ENCODE data around the gene KIAA1191. TPM values are rescaled to one million over a fixed set of nuclear protein-coding genes. Genes with fewer than 3 reads are reported as not detected.
A peak's percentile ranks its signal among the peaks of the same experiment; 100 is the strongest.

Gene KIAA1191
- total and polyA plus RNA-seq, 9 of the 15 experiments (the other 6 are each of a cell fraction or from before 2014, with no cell fraction given): 31.0 to 80.2 (median 45.7) TPM

DNA sequence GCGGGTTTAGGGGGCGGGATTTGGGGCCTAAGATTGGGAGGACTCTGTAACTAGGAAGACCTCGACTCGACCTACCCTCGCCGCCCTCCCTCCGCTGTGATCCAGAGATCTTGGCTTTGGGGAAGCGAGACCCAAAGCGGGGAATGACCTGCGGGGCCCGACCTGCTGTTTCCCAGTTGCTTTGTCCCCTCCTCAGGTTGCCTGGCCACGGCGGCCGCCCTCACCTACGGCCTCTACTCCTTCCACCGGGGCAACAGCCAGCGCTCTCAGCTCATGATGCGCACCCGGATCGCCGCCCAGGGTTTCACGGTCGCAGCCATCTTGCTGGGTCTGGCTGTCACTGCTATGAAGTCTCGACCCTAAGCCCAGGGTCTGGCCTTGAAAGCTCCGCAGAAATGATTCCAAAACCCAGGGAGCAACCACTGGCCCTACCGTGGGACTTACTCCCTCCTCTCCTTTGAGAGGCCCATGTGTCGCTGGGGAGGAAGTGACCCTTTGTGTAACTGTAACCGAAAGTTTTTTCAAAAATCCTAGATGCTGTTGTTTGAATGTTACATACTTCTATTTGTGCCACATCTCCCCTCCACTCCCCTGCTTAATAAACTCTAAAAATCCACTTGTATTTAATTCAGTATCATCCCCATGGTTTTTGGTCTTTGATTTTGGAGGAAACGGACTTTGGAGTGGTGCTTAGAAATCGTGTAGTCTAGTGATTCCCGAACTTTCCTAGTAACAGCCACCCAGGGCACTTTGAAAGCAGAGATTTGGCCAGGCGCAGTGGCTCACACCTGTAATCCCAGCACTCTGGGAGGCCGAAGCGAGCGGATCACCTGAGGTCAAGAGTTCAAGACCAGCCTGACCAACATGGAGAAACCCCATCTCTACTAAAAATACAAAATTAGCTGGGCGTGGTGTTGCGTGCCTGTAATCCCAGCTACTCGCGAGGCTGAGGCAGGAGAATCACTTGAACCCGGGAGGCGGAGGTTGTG lies 27.9 kb upstream of the KIAA1191 start (continued):
- TF ChIP-seq ZNF311 (CRISPR knock-in tag; IDR thresholded peaks at IDR 0.05): no peak
- no peak for TF ChIP-seq ZNF253 (CRISPR knock-in tag; conservative IDR thresholded peaks at IDR 0.05)
- no peak for TF ChIP-seq HDAC2 (IDR thresholded peaks at IDR 0.05)
- no peak; the same call in 1 of the 2 replicates for TF ChIP-seq ZNF644 (tag; IDR thresholded peaks at IDR 0.05; ENCODE audit: low read depth)
- no peak for TF ChIP-seq PYGO2 (tag; IDR thresholded peaks at IDR 0.05)
- TF ChIP-seq ZNF444 (CRISPR knock-in tag; IDR thresholded peaks at IDR 0.05): no peak
- no peak for TF ChIP-seq ZZZ3 (IDR thresholded peaks at IDR 0.05)
- TF ChIP-seq CEBPG (CRISPR knock-in tag; IDR thresholded peaks at IDR 0.05): no peak
- TF ChIP-seq CEBPG (tag; conservative IDR thresholded peaks at IDR 0.05 in 1 of 2, IDR thresholded peaks at IDR 0.05 in 1 of 2): no peak
- TF ChIP-seq POLR2B (IDR thresholded peaks at IDR 0.05; ENCODE audit: low read depth, partially characterized antibody): peak; percentile 77
- TF ChIP-seq SRSF1 (IDR thresholded peaks at IDR 0.05; ENCODE audit: low read depth, low read length): no peak
- TF ChIP-seq, protein P1, sequence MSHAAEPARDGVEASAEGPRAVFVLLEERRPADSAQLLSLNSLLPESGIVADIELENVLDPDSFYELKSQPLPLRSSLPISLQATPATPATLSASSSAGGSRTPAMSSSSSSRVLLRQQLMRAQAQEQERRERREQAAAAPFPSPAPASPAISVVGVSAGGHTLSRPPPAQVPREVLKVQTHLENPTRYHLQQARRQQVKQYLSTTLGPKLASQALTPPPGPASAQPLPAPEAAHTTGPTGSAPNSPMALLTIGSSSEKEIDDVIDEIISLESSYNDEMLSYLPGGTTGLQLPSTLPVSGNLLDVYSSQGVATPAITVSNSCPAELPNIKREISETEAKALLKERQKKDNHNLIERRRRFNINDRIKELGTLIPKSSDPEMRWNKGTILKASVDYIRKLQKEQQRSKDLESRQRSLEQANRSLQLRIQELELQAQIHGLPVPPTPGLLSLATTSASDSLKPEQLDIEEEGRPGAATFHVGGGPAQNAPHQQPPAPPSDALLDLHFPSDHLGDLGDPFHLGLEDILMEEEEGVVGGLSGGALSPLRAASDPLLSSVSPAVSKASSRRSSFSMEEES (CRISPR knock-in tag; IDR thresholded peaks at IDR 0.05): no peak
- no peak for TF ChIP-seq U2AF2 (optimal IDR thresholded peaks at IDR 0.05; ENCODE audit: low read depth, low read length)
- no peak for TF ChIP-seq SNAPC5 (CRISPR knock-in tag; IDR thresholded peaks at IDR 0.05)
- TF ChIP-seq NFATC3 (IDR thresholded peaks at IDR 0.05): no peak
- TF ChIP-seq KDM2B (CRISPR knock-in tag; IDR thresholded peaks at IDR 0.05): no peak
- no peak for TF ChIP-seq BMI1 (IDR thresholded peaks at IDR 0.05; ENCODE audit: low read length)
- TF ChIP-seq SMC3 (conservative IDR thresholded peaks at IDR 0.05; ENCODE audit: insufficient read depth, low read depth, low read length): no peak
- TF ChIP-seq EWSR1 (IDR thresholded peaks at IDR 0.05; ENCODE audit: borderline replicate concordance, low read depth, partially characterized antibody): no peak
- TF ChIP-seq ZNF764 (CRISPR knock-in tag; IDR thresholded peaks at IDR 0.05; ENCODE audit: low read depth): no peak
- TF ChIP-seq RHOXF2B (CRISPR knock-in tag; conservative IDR thresholded peaks at IDR 0.05): no peak
- TF ChIP-seq HBP1 (CRISPR knock-in tag; IDR thresholded peaks at IDR 0.05): no peak
- TF ChIP-seq, protein P2, sequence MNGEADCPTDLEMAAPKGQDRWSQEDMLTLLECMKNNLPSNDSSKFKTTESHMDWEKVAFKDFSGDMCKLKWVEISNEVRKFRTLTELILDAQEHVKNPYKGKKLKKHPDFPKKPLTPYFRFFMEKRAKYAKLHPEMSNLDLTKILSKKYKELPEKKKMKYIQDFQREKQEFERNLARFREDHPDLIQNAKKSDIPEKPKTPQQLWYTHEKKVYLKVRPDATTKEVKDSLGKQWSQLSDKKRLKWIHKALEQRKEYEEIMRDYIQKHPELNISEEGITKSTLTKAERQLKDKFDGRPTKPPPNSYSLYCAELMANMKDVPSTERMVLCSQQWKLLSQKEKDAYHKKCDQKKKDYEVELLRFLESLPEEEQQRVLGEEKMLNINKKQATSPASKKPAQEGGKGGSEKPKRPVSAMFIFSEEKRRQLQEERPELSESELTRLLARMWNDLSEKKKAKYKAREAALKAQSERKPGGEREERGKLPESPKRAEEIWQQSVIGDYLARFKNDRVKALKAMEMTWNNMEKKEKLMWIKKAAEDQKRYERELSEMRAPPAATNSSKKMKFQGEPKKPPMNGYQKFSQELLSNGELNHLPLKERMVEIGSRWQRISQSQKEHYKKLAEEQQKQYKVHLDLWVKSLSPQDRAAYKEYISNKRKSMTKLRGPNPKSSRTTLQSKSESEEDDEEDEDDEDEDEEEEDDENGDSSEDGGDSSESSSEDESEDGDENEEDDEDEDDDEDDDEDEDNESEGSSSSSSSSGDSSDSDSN (IDR thresholded peaks at IDR 0.05; ENCODE audit: borderline replicate concordance in 1 of 2, low read depth in 2 of 2, low read length in 2 of 2): no peak
- TF ChIP-seq ZNF717 (CRISPR knock-in tag; IDR thresholded peaks at IDR 0.05): no peak
